Measurements from ENCODE around the gene NRN1L. TPM values are rescaled to one million over a fixed set of nuclear protein-coding genes. Genes with fewer than 3 reads are reported as not detected.

The NRN1L gene
- total and polyA plus RNA-seq, 2 donors from 2014 or later: 1.1 to 1.2 TPM

- FAIRE-seq: no peak
- intact Hi-C loops (cut with DNase I): no loop called here
- peaks cover 0 to 27% (median 17%) of the 10 kb centered on the region in 3 donors for H3K36me3 ChIP-seq (ENCODE audit: control insufficient read depth in 2 of 3, insufficient read depth in 3 of 3, low read length in 3 of 3)
Observed at GRCh38 chr16:67907397-67908180, 22.9 kb downstream of the NRN1L start.

GRCh38 chr16:67909056-67909742, 24.5 kb downstream of the NRN1L start:
- FAIRE-seq: no peak
- Histone ChIP-seq H3K27me3 (ENCODE audit: control insufficient read depth, insufficient read depth, low read length) (no peaks in the 10 kb centered on the region), H3K36me3 (ENCODE audit: control insufficient read depth in 2 of 3, insufficient read depth in 3 of 3, low read length in 3 of 3) (peaks cover 0 to 27% (median 15%) of the 10 kb centered on the region in 3 donors), H3K4me3 (ENCODE audit: low read length in 3 of 3) (no peak overlapping the region), H3K9me3 (ENCODE audit: control insufficient read depth in 2 of 3, insufficient read depth in 1 of 3, low read length in 3 of 3) (no peaks in the 10 kb centered on the region), H3K27ac (ENCODE audit: low read depth in 2 of 2, low read length in 2 of 2) (no peak overlapping the region), H3K4me1 (ENCODE audit: control insufficient read depth in 2 of 3, insufficient read depth in 2 of 3, low read depth in 1 of 3, low read length in 3 of 3) (no peaks in the 10 kb centered on the region), H3K9ac (ENCODE audit: low read length in 3 of 3) (no peak overlapping the region)
- intact Hi-C loops (cut with DNase I): no loop called here
- DNase-seq: no peak
- TF ChIP-seq CTCF (IDR thresholded peaks at IDR 0.05; ENCODE audit: borderline replicate concordance, extremely low read depth, insufficient read depth): no peak

More at GRCh38 chr16:67907397-67908180, 22.9 kb downstream of the NRN1L start:
- no peaks in the 10 kb centered on the region for H3K4me1 ChIP-seq (ENCODE audit: control insufficient read depth in 2 of 3, insufficient read depth in 2 of 3, low read depth in 1 of 3, low read length in 3 of 3)
- no peak for DNase-seq
- no peaks in the 10 kb centered on the region for H3K9me3 ChIP-seq (ENCODE audit: control insufficient read depth in 2 of 3, insufficient read depth in 1 of 3, low read length in 3 of 3)
- H3K9ac ChIP-seq (ENCODE audit: low read length in 3 of 3): no peak overlapping the region
- TF ChIP-seq CTCF (IDR thresholded peaks at IDR 0.05; ENCODE audit: borderline replicate concordance, extremely low read depth, insufficient read depth): no peak
- no peaks in the 10 kb centered on the region for H3K27me3 ChIP-seq (ENCODE audit: control insufficient read depth, insufficient read depth, low read length)
- no peak overlapping the region for H3K27ac ChIP-seq (ENCODE audit: low read depth in 2 of 2, low read length in 2 of 2)
- H3K4me3 ChIP-seq (ENCODE audit: low read length in 3 of 3): no peak overlapping the region

GRCh38 chr16:67910158-67910557, 25.5 kb downstream of the NRN1L start:
- FAIRE-seq: no peak
- TF ChIP-seq CTCF (IDR thresholded peaks at IDR 0.05; ENCODE audit: borderline replicate concordance, extremely low read depth, insufficient read depth): no peak
- Histone ChIP-seq H3K27me3 (ENCODE audit: control insufficient read depth, insufficient read depth, low read length) (no peaks in the 10 kb centered on the region), H3K4me3 (ENCODE audit: low read length in 3 of 3) (no peak overlapping the region), H3K4me1 (ENCODE audit: control insufficient read depth in 2 of 3, insufficient read depth in 2 of 3, low read depth in 1 of 3, low read length in 3 of 3) (peaks cover 0 to 6% (median 4%) of the 10 kb centered on the region in 3 donors), H3K36me3 (ENCODE audit: control insufficient read depth in 2 of 3, insufficient read depth in 3 of 3, low read length in 3 of 3) (peaks cover 0 to 27% (median 15%) of the 10 kb centered on the region in 3 donors), H3K27ac (ENCODE audit: low read depth in 2 of 2, low read length in 2 of 2) (no peak overlapping the region), H3K9ac (ENCODE audit: low read length in 3 of 3) (no peak overlapping the region), H3K9me3 (ENCODE audit: control insufficient read depth in 2 of 3, insufficient read depth in 1 of 3, low read length in 3 of 3) (no peaks in the 10 kb centered on the region)
- intact Hi-C loops (cut with DNase I): no loop called here
- DNase-seq: no peak

Data from kidney (tissue), 14 donors.